Inferior parietal cortex (tissue), 1 donor: ENCODE data around the gene ABCC3.
"Not testable (repeated sequence)": the region's sequence is repeated elsewhere in the genome, so short reads cannot be mapped to it uniquely, and the experiment has no call there.

Experiments used
- DNase-seq: peaks from one replicate; pipeline ENCODE4 v3.0.0-alpha.2; 2016; ENCODE audit errors: extremely low spot score

The ABCC3 gene

GRCh38 chr17:50707289-50708049, 72.8 kb downstream of the ABCC3 start, which contains the start of gene ANKRD40:
Gene ANKRD40, minus strand, starts transcription at chr17:50707914. Its CDS starts 260 bp downstream, at chr17:50707654.
- peak; percentile 93 for DNase-seq

- peak; percentile 65 for DNase-seq
Measured at GRCh38 chr17:50708050-50709000, 73.6 kb downstream of the ABCC3 start.

GRCh38 chr17:50709053-50709452, 74.4 kb downstream of the ABCC3 start:
- DNase-seq, result not testable (repeated sequence)

GRCh38 chr17:50710025-50710424, 75.3 kb downstream of the ABCC3 start:
- no peak for DNase-seq

- DNase-seq, result no peak
Measured at GRCh38 chr17:50710650-50711049, 76.0 kb downstream of the ABCC3 start.

- DNase-seq, result no peak
Measured at GRCh38 chr17:50712641-50713040, 78.0 kb downstream of the ABCC3 start.

GRCh38 chr17:50715471-50715870, 80.8 kb downstream of the ABCC3 start:
- DNase-seq, result no peak

- peak; percentile 96 for DNase-seq
Measured at GRCh38 chr17:50719144-50719923, 84.7 kb downstream of the ABCC3 start, which contains the start of gene LUC7L3. Gene LUC7L3, plus strand, starts transcription at chr17:50719603. Its CDS starts 130 bp downstream, at chr17:50719733.

GRCh38 chr17:50719924-50720794, 85.5 kb downstream of the ABCC3 start:
- DNase-seq, result peak; percentile 43

GRCh38 chr17:50721194-50722010, 86.7 kb downstream of the ABCC3 start:
- no peak for DNase-seq

- DNase-seq, result no peak
Measured at GRCh38 chr17:50722746-50723145, 88.1 kb downstream of the ABCC3 start.

GRCh38 chr17:50724622-50725021, 89.9 kb downstream of the ABCC3 start:
- not testable (repeated sequence) for DNase-seq

GRCh38 chr17:50725769-50726655, 91.3 kb downstream of the ABCC3 start:
- no peak for DNase-seq

- DNase-seq, result no peak
Measured at GRCh38 chr17:50728112-50728429, 93.4 kb downstream of the ABCC3 start.

- no peak for DNase-seq
Measured at GRCh38 chr17:50728881-50729765, 94.4 kb downstream of the ABCC3 start.

- DNase-seq, result no peak
Measured at GRCh38 chr17:50731575-50732460, 97.1 kb downstream of the ABCC3 start.

GRCh38 chr17:50735287-50735686, 100.6 kb downstream of the ABCC3 start:
- DNase-seq, result no peak
